WTC11 (cell line): ENCODE measurements around the gene NPAS3. TPM values are rescaled to one million over a fixed set of nuclear protein-coding genes. Genes with fewer than 3 reads are reported as not detected.

ENCODE experiments used
- ATAC-seq: fragments of 200-7000 bp; cut with Tn5 transposase; 2 replicates; pipeline ENCODE4 v1.10.0; 2021; ENCODE audit warnings: mild to moderate bottlenecking, moderate library complexity
- CTCF ChIA-PET: fragments of 300-600 bp; sonication (Branson Sonifier 250); formaldehyde crosslinking; loops from one replicate; lab custom pipeline; 2021; ENCODE audit warnings: antibody characterized with exemption; lab: Charles Lee
- POLR2A ChIA-PET: fragments of 350-600 bp; sonication (Branson Sonifier 250); formaldehyde crosslinking; loops from one replicate; lab custom pipeline; 2021; ENCODE audit warnings: antibody characterized with exemption; lab: Charles Lee
- DNase-seq: peaks from one replicate; pipeline ENCODE4 v3.0.0; 2021; ENCODE audit warnings: low spot score
- H3K27ac Mint-ChIP-seq: 2 replicates; pipeline ENCODE4 v1.8.0; 2021; ENCODE audit warnings: mixed read lengths
- H3K27me3 Mint-ChIP-seq: 2 replicates; pipeline ENCODE4 v1.8.0; 2021; ENCODE audit warnings: low read depth, mild to moderate bottlenecking, moderate library complexity, mixed read lengths
- H3K36me3 Mint-ChIP-seq: 2 replicates; pipeline ENCODE4 v1.8.0; 2021; ENCODE audit warnings: mixed read lengths
- H3K4me1 Mint-ChIP-seq: 2 replicates; pipeline ENCODE4 v1.8.0; 2022; ENCODE audit warnings: mixed read lengths
- H3K4me3 Mint-ChIP-seq: 2 replicates; pipeline ENCODE4 v1.8.0; 2021; ENCODE audit warnings: mild to moderate bottlenecking, moderate library complexity, mixed read lengths
- H3K9me3 Mint-ChIP-seq: 2 replicates; pipeline ENCODE4 v1.8.0; 2021; ENCODE audit warnings: mixed read lengths
- CREM ChIP-seq: sonication (generic); formaldehyde crosslinking; IDR thresholded peaks from 2 replicates; pipeline ENCODE4 v1.8.1; 2022; ENCODE audit warnings: mild to moderate bottlenecking, missing genetic modification reagents, moderate library complexity
- E2F5 ChIP-seq: sonication (generic); formaldehyde crosslinking; IDR thresholded peaks from 2 replicates; pipeline ENCODE4 v1.8.1; 2022; ENCODE audit warnings: mild to moderate bottlenecking, moderate library complexity, missing genetic modification reagents
- ELF4 ChIP-seq: sonication (generic); formaldehyde crosslinking; IDR thresholded peaks from 2 replicates; pipeline ENCODE4 v1.8.1; 2022; ENCODE audit warnings: low read depth, mild to moderate bottlenecking, moderate library complexity, missing genetic modification reagents
- GRHL2 ChIP-seq: fragments of 250-450 bp; sonication (Bioruptor Pico); IDR thresholded peaks from 2 replicates; pipeline ENCODE4 v1.8.0; 2022; ENCODE audit warnings: mild to moderate bottlenecking, moderate library complexity; ENCODE audit not compliant: insufficient replicate concordance, severe bottlenecking
- HMGA2 ChIP-seq: fragments of 250-450 bp; sonication (Bioruptor Pico); IDR thresholded peaks from 2 replicates; pipeline ENCODE4 v1.4.0; 2021; ENCODE audit warnings: mild to moderate bottlenecking, moderate library complexity
- IRF2 ChIP-seq: sonication (generic); formaldehyde crosslinking; IDR thresholded peaks from 2 replicates; pipeline ENCODE4 v1.8.0; 2022; ENCODE audit warnings: low read depth, missing genetic modification reagents, borderline replicate concordance
- JAZF1 ChIP-seq: fragments of 250-450 bp; sonication (Bioruptor Pico); IDR thresholded peaks from 2 replicates; pipeline ENCODE4 v1.9.0; 2021; ENCODE audit warnings: moderate library complexity, mild to moderate bottlenecking, inconsistent platforms
- NFE2L1 ChIP-seq: sonication (generic); formaldehyde crosslinking; IDR thresholded peaks from 2 replicates; pipeline ENCODE4 v1.8.1; 2023; ENCODE audit warnings: missing genetic modification reagents
- NR2C2 ChIP-seq: sonication (generic); formaldehyde crosslinking; IDR thresholded peaks from 2 replicates; pipeline ENCODE4 v1.8.0; 2022; ENCODE audit warnings: mild to moderate bottlenecking, missing genetic modification reagents
- RELA ChIP-seq: sonication (generic); formaldehyde crosslinking; IDR thresholded peaks from 2 replicates; pipeline ENCODE4 v1.8.1; 2022; ENCODE audit warnings: missing genetic modification reagents, mild to moderate bottlenecking, borderline replicate concordance
- SMAD4 ChIP-seq: sonication (generic); formaldehyde crosslinking; IDR thresholded peaks from 2 replicates; pipeline ENCODE4 v1.8.0; 2022; ENCODE audit warnings: mild to moderate bottlenecking, missing genetic modification reagents
- ZNF512 ChIP-seq: sonication (generic); formaldehyde crosslinking; IDR thresholded peaks from 2 replicates; pipeline ENCODE4 v1.8.1; 2022; ENCODE audit warnings: missing genetic modification reagents, borderline replicate concordance
- ZNF532 ChIP-seq: fragments of 250-450 bp; sonication (Bioruptor Pico); IDR thresholded peaks from 2 replicates; pipeline ENCODE4 v1.9.0; 2021; ENCODE audit warnings: mild to moderate bottlenecking, borderline replicate concordance
- ZNF671 ChIP-seq: fragments of 250-450 bp; sonication (Bioruptor Pico); IDR thresholded peaks from 2 replicates; pipeline ENCODE4 v1.8.0; 2021; ENCODE audit warnings: mild to moderate bottlenecking
- total RNA-seq: library from RNA; stranded (reverse); gene quantifications from 3 replicates; pipeline ENCODE4 v1.2.3, GENCODE V29; 2021
- TF ChIP-seq, protein P1 (sequence below): sonication (generic); formaldehyde crosslinking; IDR thresholded peaks from 2 replicates; pipeline ENCODE4 v1.8.1; 2022; ENCODE audit warnings: mild to moderate bottlenecking, missing genetic modification reagents, moderate library complexity, borderline replicate concordance
- TF ChIP-seq, protein P2 (sequence below): sonication (generic); formaldehyde crosslinking; IDR thresholded peaks from 2 replicates; pipeline ENCODE4 v1.8.0; 2022; ENCODE audit warnings: mild to moderate bottlenecking, missing genetic modification reagents
- TF ChIP-seq, protein P3 (sequence below): sonication (generic); formaldehyde crosslinking; IDR thresholded peaks from 2 replicates; pipeline ENCODE4 v1.8.1; 2023; ENCODE audit warnings: mild to moderate bottlenecking, missing genetic modification reagents, borderline replicate concordance

The NPAS3 gene
- total RNA-seq, 1 experiment from 2014 or later = 3.2 TPM

DNA sequence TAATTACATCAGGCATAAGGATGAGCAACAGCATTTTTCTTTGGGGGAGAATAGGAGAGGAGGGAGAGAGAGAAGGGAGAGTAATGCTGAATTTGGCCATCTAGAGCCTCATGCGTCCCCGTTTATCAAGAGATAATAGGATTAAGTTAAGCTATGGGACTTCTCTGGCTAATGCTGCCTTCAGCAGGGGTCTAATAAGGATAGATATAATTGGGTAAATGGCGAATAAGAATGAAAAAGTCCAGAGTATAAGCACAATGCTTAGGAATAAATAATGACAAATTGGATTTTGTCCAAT lies 542.2 kb downstream of the NPAS3 start:
- Mint-ChIP-seq H3K4me3 (no peak overlapping the region), H3K9me3 (no peaks in the 10 kb centered on the region), H3K4me1 (peaks cover 72% of the 10 kb centered on the region), H3K36me3 (no peaks in the 10 kb centered on the region), H3K27ac (no peak overlapping the region), H3K27me3 (no peaks in the 10 kb centered on the region)
- DNase-seq (no peak), ATAC-seq (no peak)
- TF ChIP-seq, protein P1, sequence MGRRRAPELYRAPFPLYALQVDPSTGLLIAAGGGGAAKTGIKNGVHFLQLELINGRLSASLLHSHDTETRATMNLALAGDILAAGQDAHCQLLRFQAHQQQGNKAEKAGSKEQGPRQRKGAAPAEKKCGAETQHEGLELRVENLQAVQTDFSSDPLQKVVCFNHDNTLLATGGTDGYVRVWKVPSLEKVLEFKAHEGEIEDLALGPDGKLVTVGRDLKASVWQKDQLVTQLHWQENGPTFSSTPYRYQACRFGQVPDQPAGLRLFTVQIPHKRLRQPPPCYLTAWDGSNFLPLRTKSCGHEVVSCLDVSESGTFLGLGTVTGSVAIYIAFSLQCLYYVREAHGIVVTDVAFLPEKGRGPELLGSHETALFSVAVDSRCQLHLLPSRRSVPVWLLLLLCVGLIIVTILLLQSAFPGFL (CRISPR knock-in tag) = no peak
- TF ChIP-seq ELF4 (CRISPR knock-in tag) (no peak), ZNF671 (CRISPR knock-in tag) (no peak), HMGA2 (no peak), NFE2L1 (CRISPR knock-in tag) (no peak), IRF2 (CRISPR knock-in tag) (no peak), SMAD4 (CRISPR knock-in tag) (no peak), CREM (CRISPR knock-in tag) (no peak), RELA (CRISPR knock-in tag) (no peak), ZNF532 (CRISPR knock-in tag) (no peak), NR2C2 (no peak), ZNF512 (CRISPR knock-in tag) (no peak), E2F5 (no peak), JAZF1 (CRISPR knock-in tag) (no peak), GRHL2 (no peak)
- TF ChIP-seq, protein P2, sequence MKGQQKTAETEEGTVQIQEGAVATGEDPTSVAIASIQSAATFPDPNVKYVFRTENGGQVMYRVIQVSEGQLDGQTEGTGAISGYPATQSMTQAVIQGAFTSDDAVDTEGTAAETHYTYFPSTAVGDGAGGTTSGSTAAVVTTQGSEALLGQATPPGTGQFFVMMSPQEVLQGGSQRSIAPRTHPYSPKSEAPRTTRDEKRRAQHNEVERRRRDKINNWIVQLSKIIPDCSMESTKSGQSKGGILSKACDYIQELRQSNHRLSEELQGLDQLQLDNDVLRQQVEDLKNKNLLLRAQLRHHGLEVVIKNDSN (CRISPR knock-in tag) = no peak
- TF ChIP-seq, protein P3, sequence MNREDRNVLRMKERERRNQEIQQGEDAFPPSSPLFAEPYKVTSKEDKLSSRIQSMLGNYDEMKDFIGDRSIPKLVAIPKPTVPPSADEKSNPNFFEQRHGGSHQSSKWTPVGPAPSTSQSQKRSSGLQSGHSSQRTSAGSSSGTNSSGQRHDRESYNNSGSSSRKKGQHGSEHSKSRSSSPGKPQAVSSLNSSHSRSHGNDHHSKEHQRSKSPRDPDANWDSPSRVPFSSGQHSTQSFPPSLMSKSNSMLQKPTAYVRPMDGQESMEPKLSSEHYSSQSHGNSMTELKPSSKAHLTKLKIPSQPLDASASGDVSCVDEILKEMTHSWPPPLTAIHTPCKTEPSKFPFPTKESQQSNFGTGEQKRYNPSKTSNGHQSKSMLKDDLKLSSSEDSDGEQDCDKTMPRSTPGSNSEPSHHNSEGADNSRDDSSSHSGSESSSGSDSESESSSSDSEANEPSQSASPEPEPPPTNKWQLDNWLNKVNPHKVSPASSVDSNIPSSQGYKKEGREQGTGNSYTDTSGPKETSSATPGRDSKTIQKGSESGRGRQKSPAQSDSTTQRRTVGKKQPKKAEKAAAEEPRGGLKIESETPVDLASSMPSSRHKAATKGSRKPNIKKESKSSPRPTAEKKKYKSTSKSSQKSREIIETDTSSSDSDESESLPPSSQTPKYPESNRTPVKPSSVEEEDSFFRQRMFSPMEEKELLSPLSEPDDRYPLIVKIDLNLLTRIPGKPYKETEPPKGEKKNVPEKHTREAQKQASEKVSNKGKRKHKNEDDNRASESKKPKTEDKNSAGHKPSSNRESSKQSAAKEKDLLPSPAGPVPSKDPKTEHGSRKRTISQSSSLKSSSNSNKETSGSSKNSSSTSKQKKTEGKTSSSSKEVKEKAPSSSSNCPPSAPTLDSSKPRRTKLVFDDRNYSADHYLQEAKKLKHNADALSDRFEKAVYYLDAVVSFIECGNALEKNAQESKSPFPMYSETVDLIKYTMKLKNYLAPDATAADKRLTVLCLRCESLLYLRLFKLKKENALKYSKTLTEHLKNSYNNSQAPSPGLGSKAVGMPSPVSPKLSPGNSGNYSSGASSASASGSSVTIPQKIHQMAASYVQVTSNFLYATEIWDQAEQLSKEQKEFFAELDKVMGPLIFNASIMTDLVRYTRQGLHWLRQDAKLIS = no peak
- POLR2A ChIA-PET = no interaction called here
- CTCF ChIA-PET = no interaction called here
